DLD1 (cell line): ENCODE data around the gene MAGEA6.
"Not testable (repeated sequence)": the region's sequence is repeated elsewhere in the genome, so short reads cannot be mapped to it uniquely, and the experiment has no call there.

Experiments
- in situ Hi-C: cut with HindIII; loops from 2 replicates; pipeline ENCODE4 v1.10.0; 2017; ENCODE audit warnings: low sequenced_read_pairs

The MAGEA6 gene

DNA sequence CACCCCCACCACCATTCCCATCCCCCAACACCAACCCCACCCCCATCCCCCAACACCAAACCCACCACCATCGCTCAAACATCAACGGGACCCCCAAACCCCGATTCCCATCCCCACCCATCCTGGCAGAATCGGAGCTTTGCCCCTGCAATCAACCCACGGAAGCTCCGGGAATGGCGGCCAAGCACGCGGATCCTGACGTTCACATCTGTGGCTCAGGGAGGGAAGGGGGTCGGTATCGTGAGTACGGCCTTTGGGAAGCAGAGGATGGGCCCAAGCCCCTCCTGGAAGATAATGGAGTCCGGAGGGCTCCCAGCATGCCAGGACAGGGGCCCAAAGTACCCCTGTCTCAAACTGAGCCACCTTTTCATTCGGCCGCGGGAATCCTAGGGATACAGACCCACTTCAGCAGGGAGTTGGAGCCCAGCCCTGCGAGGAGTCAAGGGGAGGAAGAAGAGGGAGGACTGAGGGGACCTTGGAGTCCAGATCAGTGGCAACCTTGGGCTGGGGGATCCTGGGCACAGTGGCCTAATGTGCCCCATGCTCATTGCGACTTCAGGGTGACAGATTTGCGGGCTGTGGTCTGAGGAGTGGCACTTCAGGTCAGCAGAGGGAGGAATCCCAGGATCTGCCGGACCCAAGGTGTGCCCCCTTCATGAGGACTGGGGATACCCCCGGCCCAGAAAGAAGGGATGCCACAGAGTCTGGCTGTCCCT is 35.2 kb downstream of the MAGEA6 start:
- in situ Hi-C loops = not testable (repeated sequence)

DNA sequence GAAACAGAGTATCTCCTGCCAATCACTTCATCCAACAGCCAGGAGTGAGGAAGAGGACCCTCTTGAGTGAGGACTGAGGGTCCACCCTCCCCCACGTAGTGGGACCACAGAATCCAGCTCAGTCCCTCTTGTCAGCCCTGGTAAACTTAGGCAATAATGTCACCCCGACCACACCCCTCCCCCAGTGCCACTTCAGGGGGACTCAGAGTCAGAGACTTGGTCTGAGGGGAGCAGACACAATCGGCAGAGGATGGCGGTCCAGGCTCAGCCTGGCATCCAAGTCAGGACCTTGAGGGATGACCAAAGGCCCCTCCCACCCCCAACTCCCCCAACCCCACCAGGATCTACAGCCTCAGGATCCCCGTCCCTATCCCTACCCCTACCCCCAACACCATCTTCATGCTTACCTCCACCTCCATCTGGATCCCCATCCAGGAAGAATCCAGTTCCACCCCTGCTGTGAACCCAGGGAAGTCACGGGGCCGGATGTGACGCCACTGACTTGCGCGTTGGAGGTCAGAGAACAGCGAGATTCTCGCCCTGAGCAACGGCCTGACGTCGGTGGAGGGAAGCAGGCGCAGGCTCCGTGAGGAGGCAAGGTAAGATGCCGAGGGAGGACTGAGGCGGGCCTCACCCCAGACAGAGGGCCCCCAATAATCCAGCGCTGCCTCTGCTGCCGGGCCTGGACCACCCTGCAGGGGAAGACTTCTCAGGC is 36.1 kb downstream of the MAGEA6 start, which contains the start of the genes CSAG1 and MAGEA12:
TSS of gene CSAG1 (minus strand) at position 461 of the 715 bp plus-strand sequence. CDS start 1,261 bp downstream, outside the sequence.
TSS of gene MAGEA12 (plus strand) at position 497 of the 715 bp plus-strand sequence. CDS start 2,405 bp downstream, outside the sequence.
- in situ Hi-C loops = no loop called here

DNA sequence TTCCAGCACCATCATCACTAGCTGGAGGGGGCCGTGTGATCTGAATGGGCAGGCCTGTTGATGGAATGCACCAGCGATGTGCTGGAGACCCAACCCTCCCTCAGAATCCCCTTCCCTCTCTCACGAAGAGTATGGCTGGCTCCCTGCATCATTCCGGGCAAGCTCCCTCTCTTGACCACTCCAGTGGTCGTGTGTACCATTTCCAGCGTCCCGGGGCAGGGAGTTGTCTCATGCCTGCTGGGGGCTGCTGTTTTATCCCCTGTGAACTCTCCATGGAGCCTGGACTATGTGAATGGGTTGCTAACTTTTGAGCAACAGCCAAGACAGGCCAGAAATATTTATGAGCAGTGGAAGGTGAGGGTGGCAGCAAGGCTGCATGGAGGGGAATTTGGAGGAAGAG is 44.1 kb downstream of the MAGEA6 start:
- in situ Hi-C loops = no loop called here
